Tibial nerve (tissue), 4 donors: ENCODE results near the gene VAMP8. TPM values are rescaled to one million over a fixed set of nuclear protein-coding genes. Genes with fewer than 3 reads are reported as not detected.
A peak's percentile ranks its signal among the peaks of the same experiment; 100 is the strongest.
"Not testable (repeated sequence)": the region's sequence is repeated elsewhere in the genome, so short reads cannot be mapped to it uniquely, and the experiment has no call there.

ENCODE experiments used
- DNase-seq, 2 donors: peaks; one replicate each; pipeline ENCODE4 v3.0.0-alpha.2; 2019; ENCODE audit warnings: low spot score in 2 of 2
- H3K27ac ChIP-seq, 4 donors: fragments of 200-600 bp; sonication (generic) in 3 of 4; one replicate each; pipeline ENCODE4 v1.5.1; 2017 to 2019; ENCODE audit warnings: mild to moderate bottlenecking in 1 of 4
- H3K27me3 ChIP-seq, 2 donors: fragments of 200-600 bp; sonication (generic) in 1 of 2; one replicate each; pipeline versions ENCODE4 v1.5.1 to v1.6.0; 2017 to 2019
- H3K36me3 ChIP-seq, 3 donors: fragments of 200-600 bp; sonication (generic); one replicate each; pipeline ENCODE4 v1.5.1; 2018 to 2019
- H3K4me1 ChIP-seq, 4 donors: fragments of 200-600 bp; sonication (generic) in 3 of 4; one replicate each; pipeline ENCODE4 v1.5.1; 2017 to 2019
- H3K4me3 ChIP-seq, 4 donors: fragments of 200-600 bp; sonication (generic) in 3 of 4; one replicate each; pipeline ENCODE4 v1.5.1; 2017 to 2019; ENCODE audit warnings: mild to moderate bottlenecking in 1 of 4, moderate library complexity in 1 of 4
- H3K9me3 ChIP-seq, 4 donors: fragments of 200-600 bp; sonication (generic) in 3 of 4; one replicate each; pipeline ENCODE4 v1.5.1; 2017 to 2019
- EP300 ChIP-seq, 2 donors: sonication (generic); formaldehyde crosslinking; IDR thresholded peaks; one replicate each; pipeline ENCODE4 v1.6.1; 2017; ENCODE audit warnings: antibody characterized with exemption in 2 of 2, mild to moderate bottlenecking in 1 of 2
- POLR2A ChIP-seq, 2 donors: fragments of 450-650 bp; IDR thresholded peaks; one replicate each; pipeline ENCODE4 v1.6.1; 2017; ENCODE audit warnings: antibody characterized with exemption in 2 of 2, mild to moderate bottlenecking in 2 of 2, moderate library complexity in 2 of 2
- WGBS, 2 donors: methylation state at CpG; one replicate each; pipeline ENCODE4 v1.1.5; 2018; 5-methylcytosine and 5-hydroxymethylcytosine counted together
- total RNA-seq, 4 donors: library from RNA; depleted of rRNA; stranded (reverse); fragments of >200 nt; gene quantifications; one replicate each; pipeline ENCODE4 v1.1.0, GENCODE V29; 2016
- TF ChIP-seq, protein P1 (sequence below), 5 experiments: fragments of 200-600 bp in 3 of 5; fragments of 450-650 bp in 2 of 5; sonication (generic) in 3 of 5; IDR thresholded peaks; one replicate each; pipeline ENCODE4 v1.5.1; 2016 to 2019; ENCODE audit warnings: antibody characterized with exemption in 5 of 5, mild to moderate bottlenecking in 3 of 5, moderate library complexity in 2 of 5

VAMP8 gene
- total RNA-seq, 4 donors from 2014 or later = 4.3 to 24.0 (median 11.8) TPM

DNA sequence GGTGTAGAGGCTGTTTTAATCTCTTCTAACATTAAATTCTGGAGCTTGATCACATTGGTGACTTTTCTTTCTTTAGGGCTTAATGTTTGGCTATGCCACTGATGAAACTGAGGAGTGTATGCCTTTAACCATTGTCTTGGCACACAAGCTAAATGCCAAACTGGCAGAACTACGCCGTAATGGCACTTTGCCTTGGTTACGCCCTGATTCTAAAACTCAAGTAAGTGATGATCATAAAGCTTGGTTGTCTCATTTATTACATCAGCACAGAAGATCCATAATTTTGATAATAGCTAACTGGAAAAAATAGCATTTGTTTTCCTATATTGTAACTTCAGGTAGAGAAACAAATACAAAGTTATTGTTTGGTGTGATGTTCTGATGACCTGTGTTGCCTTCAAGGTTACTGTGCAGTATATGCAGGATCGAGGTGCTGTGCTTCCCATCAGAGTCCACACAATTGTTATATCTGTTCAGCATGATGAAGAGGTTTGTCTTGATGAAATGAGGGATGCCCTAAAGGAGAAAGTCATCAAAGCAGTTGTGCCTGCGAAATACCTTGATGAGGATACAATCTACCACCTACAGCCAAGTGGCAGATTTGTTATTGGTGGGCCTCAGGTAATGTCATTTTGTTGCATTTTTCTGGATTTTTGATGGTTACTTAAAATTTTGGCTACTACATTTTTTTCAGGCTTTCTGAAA is 35.5 kb upstream of the VAMP8 start:
- H3K27me3 ChIP-seq = no peaks in the 10 kb centered on the region
- peaks cover 11 to 58% (median 40%) of the 10 kb centered on the region in 3 donors for H3K36me3 ChIP-seq
- peaks cover 0 to 44% (median 23%) of the 10 kb centered on the region in 4 donors for H3K4me1 ChIP-seq
- 41 to 42% methylated on average over 5 of the region's 5 CpGs for WGBS, 2 donors
- DNase-seq = no peak
- TF ChIP-seq EP300 (IDR thresholded peaks at IDR 0.05) = no peak
- no peak for TF ChIP-seq POLR2A (IDR thresholded peaks at IDR 0.05)
- TF ChIP-seq, protein P1, sequence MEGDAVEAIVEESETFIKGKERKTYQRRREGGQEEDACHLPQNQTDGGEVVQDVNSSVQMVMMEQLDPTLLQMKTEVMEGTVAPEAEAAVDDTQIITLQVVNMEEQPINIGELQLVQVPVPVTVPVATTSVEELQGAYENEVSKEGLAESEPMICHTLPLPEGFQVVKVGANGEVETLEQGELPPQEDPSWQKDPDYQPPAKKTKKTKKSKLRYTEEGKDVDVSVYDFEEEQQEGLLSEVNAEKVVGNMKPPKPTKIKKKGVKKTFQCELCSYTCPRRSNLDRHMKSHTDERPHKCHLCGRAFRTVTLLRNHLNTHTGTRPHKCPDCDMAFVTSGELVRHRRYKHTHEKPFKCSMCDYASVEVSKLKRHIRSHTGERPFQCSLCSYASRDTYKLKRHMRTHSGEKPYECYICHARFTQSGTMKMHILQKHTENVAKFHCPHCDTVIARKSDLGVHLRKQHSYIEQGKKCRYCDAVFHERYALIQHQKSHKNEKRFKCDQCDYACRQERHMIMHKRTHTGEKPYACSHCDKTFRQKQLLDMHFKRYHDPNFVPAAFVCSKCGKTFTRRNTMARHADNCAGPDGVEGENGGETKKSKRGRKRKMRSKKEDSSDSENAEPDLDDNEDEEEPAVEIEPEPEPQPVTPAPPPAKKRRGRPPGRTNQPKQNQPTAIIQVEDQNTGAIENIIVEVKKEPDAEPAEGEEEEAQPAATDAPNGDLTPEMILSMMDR (IDR thresholded peaks at IDR 0.05) = no peak
- H3K4me3 ChIP-seq = peak overlapping the region in 3 of 4 donors; percentile 71 to 98 (median 79)
- peak overlapping the region in 3 of 4 donors; percentile 10 to 98 (median 97) for H3K27ac ChIP-seq
- H3K9me3 ChIP-seq = no peaks in the 10 kb centered on the region

DNA sequence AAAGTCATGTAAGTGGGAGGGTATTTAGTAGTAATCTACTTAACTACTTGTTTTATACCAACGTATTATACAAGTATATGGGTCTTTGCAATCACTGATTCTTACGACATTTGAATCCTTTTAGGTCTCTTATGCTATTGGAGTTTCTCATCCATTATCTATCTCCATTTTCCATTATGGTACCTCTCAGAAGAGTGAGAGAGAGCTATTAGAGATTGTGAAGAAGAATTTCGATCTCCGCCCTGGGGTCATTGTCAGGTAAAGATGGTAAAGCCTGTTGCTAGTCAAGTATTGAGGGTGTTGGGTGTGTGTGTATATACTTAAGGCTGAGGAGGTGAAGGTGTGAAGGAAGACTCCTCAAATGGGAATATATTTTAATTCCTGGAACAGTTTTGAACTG is 34.6 kb upstream of the VAMP8 start:
- H3K9me3 ChIP-seq = no peaks in the 10 kb centered on the region
- no peak for DNase-seq
- TF ChIP-seq, protein P1 (IDR thresholded peaks at IDR 0.05) = no peak
- TF ChIP-seq EP300 (IDR thresholded peaks at IDR 0.05) = no peak
- no peak for TF ChIP-seq POLR2A (IDR thresholded peaks at IDR 0.05)
- H3K27ac ChIP-seq = peak overlapping the region in 1 of 4 donors; percentile 3
- no peaks in the 10 kb centered on the region for H3K27me3 ChIP-seq
- WGBS, 2 donors = 80 to 81% methylated on average over 4 of the region's 4 CpGs
- H3K36me3 ChIP-seq = peaks cover 11 to 65% (median 40%) of the 10 kb centered on the region in 3 donors
- no peak overlapping the region for H3K4me3 ChIP-seq
- H3K4me1 ChIP-seq = peaks cover 0 to 36% (median 16%) of the 10 kb centered on the region in 4 donors

GRCh38 chr2:85544254-85544691 is 33.1 kb upstream of the VAMP8 start:
- Histone ChIP-seq H3K4me1 (peaks cover 0 to 36% (median 16%) of the 10 kb centered on the region in 4 donors), H3K36me3 (peaks cover 11 to 80% (median 40%) of the 10 kb centered on the region in 3 donors)
- not testable (repeated sequence) for DNase-seq, H3K27ac ChIP-seq, H3K27me3 ChIP-seq, H3K9me3 ChIP-seq, H3K4me3 ChIP-seq
- 70 to 80% methylated on average over 3 of the region's 3 CpGs for WGBS, 2 donors

GRCh38 chr2:85544915-85545779 is 32.2 kb upstream of the VAMP8 start:
- H3K4me1 ChIP-seq = peaks cover 0 to 35% (median 16%) of the 10 kb centered on the region in 4 donors

GRCh38 chr2:85545780-85546240 is 31.6 kb upstream of the VAMP8 start:
- DNase-seq = no peak
- Histone ChIP-seq H3K27me3 (no peaks in the 10 kb centered on the region), H3K9me3 (no peaks in the 10 kb centered on the region), H3K4me3 (no peak overlapping the region), H3K36me3 (peaks cover 11 to 95% (median 40%) of the 10 kb centered on the region in 3 donors), H3K27ac (no peak overlapping the region), H3K4me1 (peaks cover 0 to 29% (median 14%) of the 10 kb centered on the region in 4 donors)
- 73 to 86% methylated on average over 5 of the region's 5 CpGs for WGBS, 2 donors
- TF ChIP-seq, protein P1 (IDR thresholded peaks at IDR 0.05) = no peak
- TF ChIP-seq POLR2A (IDR thresholded peaks at IDR 0.05) = no peak
- no peak for TF ChIP-seq EP300 (IDR thresholded peaks at IDR 0.05)

More at GRCh38 chr2:85544915-85545779, 32.2 kb upstream of the VAMP8 start:
- H3K27ac ChIP-seq, H3K4me3 ChIP-seq, DNase-seq, H3K27me3 ChIP-seq, H3K9me3 ChIP-seq: not testable (repeated sequence)
- H3K36me3 ChIP-seq = peaks cover 11 to 88% (median 40%) of the 10 kb centered on the region in 3 donors
- 70 to 84% methylated on average over 5 of the region's 5 CpGs for WGBS, 2 donors
